Kidney (tissue), 14 donors: ENCODE data around the gene DLL4. TPM values are rescaled to one million over a fixed set of nuclear protein-coding genes. Genes with fewer than 3 reads are reported as not detected.

Experiments used
- DNase-seq, 5 donors: peaks; one replicate each; pipeline ENCODE4 v3.0.0-alpha.2; 2013 to 2020
- FAIRE-seq: peaks from 2 replicates; lab custom pipeline; 2012; peaks lifted over from hg19 to GRCh38; lab: Jason Lieb, UNC
- H3K27ac ChIP-seq, 2 donors: one replicate each; pipeline ENCODE4 v1.7.0; 2013; ENCODE audit warnings: low read depth in 2 of 2, low read length in 2 of 2, inconsistent platforms in 1 of 2
- H3K27me3 ChIP-seq: one replicate; pipeline ENCODE4 v1.7.1; 2013; ENCODE audit warnings: low read length, inconsistent platforms; ENCODE audit not compliant: control insufficient read depth, insufficient read depth
- H3K36me3 ChIP-seq, 3 donors: one replicate each; pipeline versions ENCODE4 v1.7.0 to v1.7.1; 2013; ENCODE audit warnings: low read length in 3 of 3, control low read depth in 1 of 3, inconsistent platforms in 1 of 3; ENCODE audit not compliant: insufficient read depth in 3 of 3, control insufficient read depth in 2 of 3
- H3K4me1 ChIP-seq, 3 donors: one replicate each; pipeline versions ENCODE4 v1.7.0 to v1.7.1; 2013; ENCODE audit warnings: low read length in 3 of 3, inconsistent platforms in 1 of 3, low read depth in 1 of 3; ENCODE audit not compliant: control insufficient read depth in 2 of 3, insufficient read depth in 2 of 3
- H3K4me3 ChIP-seq, 3 donors: one replicate each; pipeline versions ENCODE4 v1.7.0 to v1.8.1; 2013; ENCODE audit warnings: low read length in 3 of 3, control low read depth in 1 of 3, inconsistent platforms in 1 of 3
- H3K9ac ChIP-seq, 3 donors: one replicate each; pipeline versions ENCODE4 v1.7.0 to v1.7.1; 2013; ENCODE audit warnings: low read length in 3 of 3, control low read depth in 1 of 3, inconsistent platforms in 1 of 3
- H3K9me3 ChIP-seq, 3 donors: one replicate each; pipeline versions ENCODE4 v1.7.0 to v1.7.1; 2013; ENCODE audit warnings: low read length in 3 of 3, control low read depth in 1 of 3, inconsistent platforms in 1 of 3; ENCODE audit not compliant: control insufficient read depth in 2 of 3, insufficient read depth in 1 of 3
- intact Hi-C: fragments of 100-400 bp; cut with DNase I; formaldehyde crosslinking; loops from one replicate; pipeline ENCODE4 v1.11.1; 2022
- polyA plus RNA-seq: library from polyadenylated mRNA; stranded (reverse); fragments of 350-450 nt; fragmentation: Illumina TruSeq; extraction: RNeasy Lipid Tissue Mini Kit (QIAGEN cat#74804); gene quantifications from one replicate; pipeline ENCODE4 v1.2.3, GENCODE V29; 2014; ENCODE audit warnings: low read depth, low replicate concordance; ENCODE audit not compliant: insufficient read depth
- total RNA-seq: library from RNA; stranded (reverse); fragmentation: NEBNext Ultra II Directional; extraction: Animal tissue kit (Norgen Biotek cat#: 25700); gene quantifications from one replicate; pipeline ENCODE4 v1.2.1, GENCODE V29; 2021
- TF ChIP-seq, protein P1 (sequence below): IDR thresholded peaks from 3 replicates; pipeline ENCODE4 v1.5.1; 2012; ENCODE audit warnings: mild to moderate bottlenecking, moderate library complexity, borderline replicate concordance; ENCODE audit not compliant: insufficient read depth; ENCODE audit errors: extremely low read depth
- donor health status: control.
- donor health status: control.
- donor health status: control.
- donor health status: control.
- donor health status: control.
- donor health status: DM: yes; HTN: yes; CAD: no.
- donor health status: Normal renal cell carcinoma (clear cell type).

DLL4 gene
- total and polyA plus RNA-seq, 2 donors from 2014 or later: 5.8 to 9.4 TPM

DNA sequence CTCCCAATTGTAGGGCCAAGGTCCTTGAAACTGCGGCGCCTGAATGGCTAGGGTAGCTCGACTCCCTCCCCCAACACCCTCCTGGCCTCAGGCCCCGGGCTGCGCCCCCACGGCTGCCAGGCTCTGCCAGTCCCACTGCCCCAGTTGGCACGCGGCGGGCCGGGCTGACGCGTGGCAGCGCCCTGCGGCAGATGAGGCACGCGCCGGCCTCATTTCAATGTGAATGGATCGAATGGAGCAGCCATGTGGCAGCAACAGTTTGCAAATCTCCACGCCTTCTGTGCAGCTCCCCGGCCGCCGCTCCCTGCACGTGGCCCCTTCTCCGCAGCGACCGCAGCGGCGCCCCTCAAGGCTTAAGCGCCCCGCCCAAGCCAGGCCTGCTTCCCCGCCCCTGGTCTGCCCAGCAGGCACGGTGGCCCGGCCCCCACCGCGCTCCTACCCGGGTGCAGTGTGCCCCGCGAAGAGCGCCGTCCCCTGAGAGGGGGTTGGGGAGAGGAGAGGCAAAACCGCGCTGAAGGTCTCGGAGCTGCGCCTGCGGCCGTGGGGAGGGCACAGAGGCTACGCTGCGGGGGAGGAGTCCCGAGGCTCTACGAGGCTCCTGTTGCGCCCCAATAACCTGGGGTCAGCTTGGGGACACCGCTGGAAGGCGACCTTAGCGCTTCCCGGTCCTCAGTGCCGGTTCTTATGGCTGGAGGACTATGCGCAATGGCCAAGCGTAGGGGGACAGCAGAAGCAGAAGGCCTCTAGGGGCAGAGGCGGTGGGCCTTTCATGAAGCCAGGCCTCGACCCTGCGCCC is 3.1 kb upstream of the DLL4 start:
- no peak overlapping the region for H3K9ac ChIP-seq
- no peak overlapping the region for H3K4me3 ChIP-seq
- no peaks in the 10 kb centered on the region for H3K36me3 ChIP-seq
- TF ChIP-seq, protein P1, sequence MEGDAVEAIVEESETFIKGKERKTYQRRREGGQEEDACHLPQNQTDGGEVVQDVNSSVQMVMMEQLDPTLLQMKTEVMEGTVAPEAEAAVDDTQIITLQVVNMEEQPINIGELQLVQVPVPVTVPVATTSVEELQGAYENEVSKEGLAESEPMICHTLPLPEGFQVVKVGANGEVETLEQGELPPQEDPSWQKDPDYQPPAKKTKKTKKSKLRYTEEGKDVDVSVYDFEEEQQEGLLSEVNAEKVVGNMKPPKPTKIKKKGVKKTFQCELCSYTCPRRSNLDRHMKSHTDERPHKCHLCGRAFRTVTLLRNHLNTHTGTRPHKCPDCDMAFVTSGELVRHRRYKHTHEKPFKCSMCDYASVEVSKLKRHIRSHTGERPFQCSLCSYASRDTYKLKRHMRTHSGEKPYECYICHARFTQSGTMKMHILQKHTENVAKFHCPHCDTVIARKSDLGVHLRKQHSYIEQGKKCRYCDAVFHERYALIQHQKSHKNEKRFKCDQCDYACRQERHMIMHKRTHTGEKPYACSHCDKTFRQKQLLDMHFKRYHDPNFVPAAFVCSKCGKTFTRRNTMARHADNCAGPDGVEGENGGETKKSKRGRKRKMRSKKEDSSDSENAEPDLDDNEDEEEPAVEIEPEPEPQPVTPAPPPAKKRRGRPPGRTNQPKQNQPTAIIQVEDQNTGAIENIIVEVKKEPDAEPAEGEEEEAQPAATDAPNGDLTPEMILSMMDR: no peak
- H3K4me1 ChIP-seq: peaks cover 2 to 34% (median 4%) of the 10 kb centered on the region in 3 donors
- FAIRE-seq (no peak), DNase-seq (peak in 3 of 5 donors; percentile 53 to 75 (median 64))
- no peaks in the 10 kb centered on the region for H3K9me3 ChIP-seq
- intact Hi-C loops: no loop called here
- no peak overlapping the region for H3K27ac ChIP-seq
- peaks cover 15% of the 10 kb centered on the region for H3K27me3 ChIP-seq

DNA sequence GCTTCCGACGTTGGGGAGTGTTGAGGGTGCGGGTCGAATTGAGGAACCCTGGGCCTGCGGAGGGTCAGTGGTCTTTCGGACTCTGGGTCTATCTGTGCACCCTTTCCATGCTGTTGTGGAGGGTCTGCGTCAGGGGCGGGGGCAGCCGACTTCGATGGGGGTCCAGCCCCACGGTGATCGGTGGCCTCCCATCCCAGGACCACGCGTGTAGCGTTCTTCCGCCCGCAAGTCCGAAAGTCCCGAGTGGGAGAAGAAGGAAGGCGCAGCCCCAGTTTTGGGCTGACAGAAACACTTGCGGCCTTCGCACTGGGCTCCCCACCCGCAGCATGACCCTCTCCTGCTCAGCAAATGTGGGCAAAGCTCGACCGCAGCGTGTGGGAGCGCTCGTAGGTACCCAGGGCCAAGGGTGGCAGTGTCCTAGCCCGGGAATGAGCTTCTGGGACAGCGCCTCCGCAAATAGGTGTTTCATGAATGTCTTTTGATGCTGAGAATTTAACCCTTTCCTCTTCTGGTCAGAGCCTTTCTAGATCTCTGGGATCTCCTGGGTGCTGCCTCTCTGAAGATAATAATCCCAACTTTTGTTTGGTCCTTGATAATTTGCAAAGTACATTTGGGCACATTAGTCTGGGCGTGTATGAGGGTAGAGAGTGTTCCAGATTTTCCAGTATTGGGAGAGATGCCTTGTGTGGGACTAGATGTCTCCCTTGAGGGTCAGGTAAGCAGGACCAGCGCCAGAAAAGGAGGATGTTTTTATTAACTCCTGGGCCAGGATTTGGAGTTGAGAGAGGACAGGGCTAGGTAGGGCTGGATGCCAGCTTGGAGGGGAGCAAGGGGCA is 2.3 kb upstream of the DLL4 start:
- Histone ChIP-seq H3K9ac (no peak overlapping the region), H3K27ac (no peak overlapping the region), H3K4me1 (peaks cover 2 to 39% (median 4%) of the 10 kb centered on the region in 3 donors), H3K36me3 (no peaks in the 10 kb centered on the region), H3K9me3 (no peaks in the 10 kb centered on the region), H3K4me3 (no peak overlapping the region), H3K27me3 (peaks cover 15% of the 10 kb centered on the region)
- TF ChIP-seq, protein P1: no peak
- intact Hi-C loops: no loop called here
- no peak for FAIRE-seq
- peak in 1 of 5 donors; percentile 56 for DNase-seq

DNA sequence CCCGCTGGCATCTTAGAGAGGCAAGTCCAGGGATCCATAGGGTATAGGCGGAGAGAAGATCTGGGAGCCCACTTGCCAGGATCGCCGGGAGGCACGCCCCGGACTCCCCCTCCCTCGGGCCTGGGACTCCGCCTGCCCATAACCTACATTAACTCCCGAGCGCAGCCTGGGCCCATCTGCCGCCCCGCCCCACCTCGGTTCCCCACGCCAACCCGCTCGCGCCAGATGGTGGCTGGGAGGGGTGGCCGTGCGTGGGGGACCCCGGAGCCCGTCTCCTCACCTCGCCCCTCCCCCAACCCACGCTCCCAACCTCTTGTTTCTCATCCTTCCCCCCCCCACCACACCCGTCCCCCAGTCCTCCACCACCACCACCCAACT is 1.7 kb upstream of the DLL4 start:
- intact Hi-C loops: no loop called here
- FAIRE-seq (no peak), DNase-seq (peak in 2 of 5 donors; percentile 63 to 79)
- Histone ChIP-seq H3K36me3 (no peaks in the 10 kb centered on the region), H3K27me3 (peaks cover 15% of the 10 kb centered on the region), H3K4me1 (peaks cover 0 to 39% (median 4%) of the 10 kb centered on the region in 3 donors), H3K9ac (no peak overlapping the region), H3K4me3 (no peak overlapping the region), H3K9me3 (no peaks in the 10 kb centered on the region), H3K27ac (no peak overlapping the region)
- TF ChIP-seq, protein P1: no peak
